Heart right ventricle (tissue), 16 donors: ENCODE data around the gene ONECUT1. TPM values are rescaled to one million over a fixed set of nuclear protein-coding genes. Genes with fewer than 3 reads are reported as not detected.

ENCODE experiments used
- ATAC-seq, 8 donors: fragments of 200-7000 bp; cut with Tn5 transposase; one replicate each; pipeline ENCODE4 v1.9.1; 2020; ENCODE audit warnings: mild to moderate bottlenecking in 8 of 8, moderate library complexity in 8 of 8, moderate number of reproducible peaks in 1 of 8
- DNase-seq, 2 donors: peaks; one replicate each; pipeline ENCODE4 v3.0.0-alpha.2; 2020
- H3K27ac ChIP-seq, 10 donors: fragments of 200-600 bp; sonication (generic) in 2 of 10; one replicate each; pipeline versions ENCODE4 v1.5.0 to v1.8.0; 2020 to 2022; ENCODE audit warnings: mild to moderate bottlenecking in 3 of 10
- H3K27me3 ChIP-seq, 7 donors: fragments of 200-600 bp; one replicate each; pipeline ENCODE4 v1.8.0; 2021 to 2022; ENCODE audit warnings: mild to moderate bottlenecking in 2 of 7
- H3K36me3 ChIP-seq, 9 donors: fragments of 200-600 bp; sonication (generic) in 1 of 9; one replicate each; pipeline versions ENCODE4 v1.5.0 to v1.8.0; 2020 to 2022; ENCODE audit warnings: mild to moderate bottlenecking in 2 of 9
- H3K4me1 ChIP-seq, 9 donors: fragments of 200-600 bp; sonication (generic) in 1 of 9; one replicate each; pipeline versions ENCODE4 v1.5.0 to v1.8.0; 2020 to 2022; ENCODE audit warnings: mild to moderate bottlenecking in 4 of 9
- H3K4me3 ChIP-seq, 10 donors: fragments of 200-600 bp; sonication (generic) in 2 of 10; one replicate each; pipeline versions ENCODE4 v1.5.0 to v1.8.0; 2020 to 2022; ENCODE audit warnings: mild to moderate bottlenecking in 7 of 10, moderate library complexity in 2 of 10
- H3K9me3 ChIP-seq, 11 donors: fragments of 200-600 bp in 10 of 11; sonication (generic) in 2 of 11; one replicate each; pipeline versions ENCODE4 v1.5.0 to v1.8.0; 2013 to 2022; ENCODE audit warnings: mild to moderate bottlenecking in 2 of 11, control low read depth in 1 of 11, moderate library complexity in 1 of 11
- CTCF ChIP-seq, 9 donors: fragments of 200-600 bp; sonication (generic) in 2 of 9; IDR thresholded peaks; one replicate each; pipeline versions ENCODE4 v1.5.0 to v1.8.0; 2021 to 2022; ENCODE audit warnings: antibody characterized with exemption in 9 of 9, mild to moderate bottlenecking in 5 of 9, moderate library complexity in 1 of 9
- WGBS, 2 donors: extraction: QIAGEN DNeasy Blood & Tissue Kit; methylation state at CpG; one replicate each; pipeline ENCODE4 v1.1.7; 2013; ENCODE audit warnings: inconsistent platforms in 1 of 2; 5-methylcytosine and 5-hydroxymethylcytosine counted together
- intact Hi-C, 10 donors: fragments of 100-400 bp; cut with DNase I; formaldehyde crosslinking; loops; one replicate each; pipeline versions ENCODE4 v1.11.1 to v1.14.2; 2022
- polyA plus RNA-seq, 2 donors: library from polyadenylated mRNA; stranded (reverse); fragments of 200-250 nt; gene quantifications; one replicate each; pipeline ENCODE4 v1.2.3, GENCODE V29; 2013
- total RNA-seq, 10 donors: library from RNA; stranded (reverse); fragmentation: NEBNext Ultra II Directional in 3 of 10; extraction: Animal tissue kit (Norgen Biotek cat#: 25700) in 3 of 10; gene quantifications; one replicate each; pipeline versions ENCODE4 v1.2.1 to v1.2.4, GENCODE V29; 2021 to 2023
- donor health status: Arrhythmogenic right ventricular cardiomyopathy.
- donor health status: ischemic (EF 13 %, LVEDD 7.1; RV severe dilation, severe dysfunction).
- donor health status: healthy with polysubstance abuse.
- donor health status: DM: no; HTN: yes; CAD: no.
- donor health status: DM: no; HTN: no; CAD: no.
- donor health status: ischemic (EF 25% LVEDD 6.9; RV normal size, moderate dysfunction).
- donor health status: ischemic (EF 25% LVEDD 5.7; RV mildly dilated, moderate dysfunction).
- donor health status: healthy.
- donor health status: DM: yes; HTN: yes; CAD: no.
- donor health status: Ischemic cardiomyopathy.
- donor health status: ischemic (EF 35%, LVEDD 5.7; RV mildly dilated, moderate dysfunction).
- donor health status: nonischemic (EF 11% LVEDD 7.7; RV severe dilation, severe dysfunction).
- donor health status: DM: yes; HTN: yes; CAD: no.
- donor health status: PGD.
- donor health status: ischemic (EF 29% LVEDD 5.4; RV normal size, mild dysfunction).
- donor health status: nonischemic (EF 23%, LVEDD 6.1; RV moderate dilation, normal function).

Gene ONECUT1
- total and polyA plus RNA-seq, 12 donors: 0.20 TPM; not detected in 11

GRCh38 chr15:52796228-52796521 lies 6.0 kb upstream of the ONECUT1 start:
- Histone ChIP-seq H3K36me3 (no peaks in the 10 kb centered on the region), H3K9me3 (no peaks in the 10 kb centered on the region), H3K4me3 (no peak overlapping the region), H3K4me1 (peaks cover 0 to 18% (median 10%) of the 10 kb centered on the region in 9 donors), H3K27ac (no peak overlapping the region), H3K27me3 (peaks cover 13 to 100% (median 91%) of the 10 kb centered on the region in 7 donors)
- no peak for DNase-seq
- 4% methylated on average over 9 of the region's 9 CpGs for WGBS, 2 donors
- ATAC-seq: no peak
- TF ChIP-seq CTCF (IDR thresholded peaks at IDR 0.05): no peak
- intact Hi-C loops: no loop called here

- H3K4me1 ChIP-seq: peaks cover 3 to 23% (median 13%) of the 10 kb centered on the region in 9 donors
- H3K9me3 ChIP-seq: no peaks in the 10 kb centered on the region
- H3K27ac ChIP-seq: no peak overlapping the region
- no peaks in the 10 kb centered on the region for H3K36me3 ChIP-seq
- H3K27me3 ChIP-seq: peaks cover 12 to 100% (median 91%) of the 10 kb centered on the region in 7 donors
- 4 to 5% methylated on average over 31 of the region's 31 CpGs for WGBS, 2 donors
- intact Hi-C loops: no loop called here
- TF ChIP-seq CTCF (IDR thresholded peaks at IDR 0.05): no peak
- ATAC-seq (no peak), DNase-seq (no peak)
- no peak overlapping the region for H3K4me3 ChIP-seq
Measured at GRCh38 chr15:52795464-52796227, 5.5 kb upstream of the ONECUT1 start.

GRCh38 chr15:52794665-52795463 lies 4.7 kb upstream of the ONECUT1 start:
- WGBS, 2 donors: 4% methylated on average over 43 of the region's 43 CpGs
- Histone ChIP-seq H3K36me3 (no peaks in the 10 kb centered on the region), H3K27me3 (peaks cover 12 to 100% (median 89%) of the 10 kb centered on the region in 7 donors), H3K9me3 (no peaks in the 10 kb centered on the region), H3K27ac (no peak overlapping the region), H3K4me3 (no peak overlapping the region), H3K4me1 (peaks cover 3 to 26% (median 17%) of the 10 kb centered on the region in 9 donors)
- no peak for TF ChIP-seq CTCF (IDR thresholded peaks at IDR 0.05)
- ATAC-seq (no peak), DNase-seq (no peak)
- intact Hi-C loops: no loop called here

GRCh38 chr15:52791776-52792175 lies 1.6 kb upstream of the ONECUT1 start:
- 36 to 45% methylated on average over 5 of the region's 5 CpGs for WGBS, 2 donors
- intact Hi-C loops: no loop called here
- Histone ChIP-seq H3K4me1 (peaks cover 5 to 39% (median 26%) of the 10 kb centered on the region in 9 donors), H3K27me3 (peaks cover 29 to 100% (median 88%) of the 10 kb centered on the region in 7 donors), H3K27ac (no peak overlapping the region), H3K9me3 (no peaks in the 10 kb centered on the region), H3K4me3 (no peak overlapping the region), H3K36me3 (no peaks in the 10 kb centered on the region)
- TF ChIP-seq CTCF (IDR thresholded peaks at IDR 0.05): no peak
- DNase-seq (no peak), ATAC-seq (no peak)
